Measurements from ENCODE around the gene GMPPB.
A peak's percentile ranks its signal among the peaks of the same experiment; 100 is the strongest.

The GMPPB gene

GRCh38 chr3:49727924-49728361 lies 4.2 kb upstream of the GMPPB start:
- DNase-seq, result no peak

DNA sequence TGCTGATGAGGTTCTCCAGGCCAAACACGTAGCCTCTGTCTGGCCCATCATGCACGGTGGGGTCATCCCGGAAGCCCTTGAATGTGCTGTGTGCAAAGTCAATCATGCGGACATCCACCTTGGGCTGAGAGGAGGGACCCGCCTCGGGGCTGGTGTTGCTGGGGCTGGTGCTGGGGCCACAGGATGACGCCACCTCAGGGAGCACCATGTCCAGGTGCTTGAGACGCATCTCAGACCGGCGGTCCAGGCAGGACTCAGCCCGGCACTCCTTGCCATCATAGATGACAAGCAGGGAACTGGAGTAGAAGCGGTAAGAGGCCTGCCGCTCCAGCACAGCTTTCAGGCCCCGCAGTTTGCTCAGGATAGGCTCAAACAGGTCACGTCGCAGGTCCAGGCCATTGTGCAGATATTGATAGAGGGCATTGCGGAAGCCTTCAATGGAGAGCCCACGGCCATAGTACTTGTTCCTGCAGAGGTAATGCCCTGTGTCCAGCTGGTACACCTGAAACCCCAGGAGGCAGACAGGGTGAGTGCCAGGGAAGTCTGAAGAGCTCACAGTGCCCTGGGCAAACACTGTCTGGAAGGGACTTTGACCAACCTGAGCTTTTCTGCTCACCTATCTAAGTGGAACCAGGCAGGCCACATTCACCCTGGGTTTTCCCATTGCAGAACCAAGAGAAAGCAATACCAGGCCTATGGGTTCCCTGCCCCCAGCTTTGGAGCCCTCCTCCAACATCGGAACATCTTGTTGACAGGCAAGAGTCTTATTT lies 3.6 kb upstream of the GMPPB start:
- DNase-seq, result no peak

- DNase-seq, result no peak
Measured at GRCh38 chr3:49725906-49726681, 2.3 kb upstream of the GMPPB start.

DNA sequence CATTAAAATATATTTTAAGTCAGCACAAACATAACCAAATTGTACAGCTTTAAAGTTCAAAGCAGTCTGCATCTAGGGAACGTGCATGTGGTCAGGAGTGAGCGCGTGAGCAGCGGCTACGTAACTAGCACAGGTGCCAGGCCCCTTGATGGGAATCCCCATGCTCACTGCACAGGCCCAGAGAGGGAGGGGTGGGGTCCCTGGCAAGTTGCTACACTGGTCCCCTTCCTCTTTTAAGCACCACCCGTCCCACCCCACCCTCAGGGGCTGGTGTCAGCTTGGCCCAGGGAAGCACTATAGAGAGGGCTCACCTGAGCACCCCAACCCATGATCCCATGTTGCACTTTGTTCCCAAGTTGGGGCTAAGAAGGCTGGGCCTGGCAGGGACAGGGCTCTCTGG lies 835 bp upstream of the GMPPB start:
- no peak for DNase-seq

DNA sequence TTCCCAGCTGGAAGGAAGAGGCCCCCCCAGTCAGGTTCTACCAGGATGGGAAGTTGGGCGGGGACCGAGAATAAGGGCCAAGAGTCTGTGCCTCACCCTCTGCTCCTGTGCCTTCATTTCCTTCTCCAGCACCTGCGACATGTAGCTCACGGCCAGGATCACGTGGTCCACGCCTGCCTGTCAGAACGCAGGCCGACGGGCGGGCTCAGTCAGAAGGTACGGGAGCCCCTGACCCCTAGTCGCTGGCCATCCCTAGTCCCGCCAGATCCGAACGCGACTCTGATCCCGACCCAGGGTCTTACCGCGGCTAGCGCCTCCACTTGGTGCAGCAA lies 489 bp downstream of the GMPPB start:
- peak in 1 of 2 experiments; percentile 25 for DNase-seq

DNA sequence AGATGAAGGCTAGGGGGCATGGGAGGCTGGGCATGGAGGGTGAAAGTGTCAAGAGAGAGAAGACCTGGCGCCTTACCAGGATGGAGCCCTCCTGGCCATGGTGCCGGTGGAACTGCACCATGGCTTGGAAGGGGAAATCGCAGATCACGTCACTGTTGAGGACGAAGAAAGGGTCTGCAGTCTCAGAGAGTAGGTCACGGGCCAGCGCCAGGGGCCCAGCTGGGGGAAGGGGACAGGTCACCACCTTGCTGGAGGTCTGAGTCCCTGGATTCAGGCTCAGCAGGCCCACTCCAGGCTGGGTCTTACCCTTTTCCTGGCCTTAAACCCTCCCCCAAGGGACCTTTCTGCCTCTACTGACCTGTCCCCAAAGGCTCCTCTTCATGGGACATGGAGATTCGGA lies 855 bp downstream of the GMPPB start:
- no peak for DNase-seq

GRCh38 chr3:49721896-49722781 lies 1.6 kb downstream of the GMPPB start:
- no peak for DNase-seq

DNA sequence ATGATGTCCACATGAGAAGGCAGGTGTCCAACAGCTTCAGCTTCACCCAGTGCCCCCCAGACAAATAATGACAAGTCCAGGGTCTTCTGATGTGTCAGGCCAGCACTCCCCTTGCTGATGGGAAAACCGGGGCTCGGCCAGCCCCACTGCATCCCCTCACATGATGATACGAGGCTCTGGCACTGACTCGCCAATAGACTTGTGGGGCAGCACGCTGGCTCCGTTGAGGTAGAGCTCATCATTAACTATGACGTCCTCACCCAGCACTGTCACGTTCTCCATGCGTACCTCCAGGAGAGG lies 2.2 kb downstream of the GMPPB start:
- no peak for DNase-seq

- no peak for DNase-seq
Measured at GRCh38 chr3:49720855-49721595, 2.7 kb downstream of the GMPPB start.

GRCh38 chr3:49719214-49719884 lies 4.4 kb downstream of the GMPPB start, which contains the start of gene AMIGO3:
AMIGO3 (minus strand) TSS chr3:49719684; CDS start chr3:49719465, 219 bp downstream.
- DNase-seq, result peak; percentile 93 to 96

- DNase-seq, result no peak
Measured at GRCh38 chr3:49718858-49719213, 4.9 kb downstream of the GMPPB start.

GRCh38 chr3:49717959-49718857 lies 5.5 kb downstream of the GMPPB start:
- no peak for DNase-seq

DNA sequence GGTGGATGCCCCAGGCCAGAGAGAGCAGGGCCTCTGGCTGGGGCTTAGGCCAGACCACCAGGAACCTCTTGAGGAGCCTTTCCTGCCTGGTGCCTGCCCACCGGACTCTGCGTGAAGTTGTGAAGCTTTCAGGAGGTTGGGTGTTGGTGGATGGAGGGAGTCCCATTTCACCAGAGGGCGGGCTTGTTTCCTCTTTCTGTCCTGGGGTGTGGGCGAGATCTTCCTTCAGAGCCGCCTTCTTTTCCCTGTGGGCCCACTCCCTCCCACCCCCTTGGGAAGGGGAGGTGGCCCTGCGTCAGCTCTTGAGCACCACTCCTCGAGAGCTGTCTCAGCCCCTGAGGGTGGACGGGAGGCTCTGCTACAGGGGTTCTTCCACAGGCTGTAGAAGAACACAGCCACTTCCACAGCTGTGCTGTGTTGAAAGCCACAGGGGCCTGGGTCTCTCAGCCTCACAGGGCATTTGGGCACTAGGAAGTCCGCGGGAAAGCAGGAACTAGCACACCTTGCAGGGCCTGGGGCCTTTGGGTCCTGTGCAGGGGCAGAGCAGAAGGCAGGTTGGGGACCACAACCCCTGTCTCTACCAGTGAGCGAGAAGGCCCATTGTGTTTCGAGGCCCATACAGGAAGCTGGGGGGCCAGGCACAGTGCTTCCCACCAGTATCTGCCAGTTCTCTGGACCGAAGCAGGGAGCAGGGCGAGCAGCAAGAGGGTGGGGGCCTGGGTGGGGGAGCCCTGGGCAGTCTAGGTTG lies 6.4 kb downstream of the GMPPB start:
- DNase-seq, result no peak

DNA sequence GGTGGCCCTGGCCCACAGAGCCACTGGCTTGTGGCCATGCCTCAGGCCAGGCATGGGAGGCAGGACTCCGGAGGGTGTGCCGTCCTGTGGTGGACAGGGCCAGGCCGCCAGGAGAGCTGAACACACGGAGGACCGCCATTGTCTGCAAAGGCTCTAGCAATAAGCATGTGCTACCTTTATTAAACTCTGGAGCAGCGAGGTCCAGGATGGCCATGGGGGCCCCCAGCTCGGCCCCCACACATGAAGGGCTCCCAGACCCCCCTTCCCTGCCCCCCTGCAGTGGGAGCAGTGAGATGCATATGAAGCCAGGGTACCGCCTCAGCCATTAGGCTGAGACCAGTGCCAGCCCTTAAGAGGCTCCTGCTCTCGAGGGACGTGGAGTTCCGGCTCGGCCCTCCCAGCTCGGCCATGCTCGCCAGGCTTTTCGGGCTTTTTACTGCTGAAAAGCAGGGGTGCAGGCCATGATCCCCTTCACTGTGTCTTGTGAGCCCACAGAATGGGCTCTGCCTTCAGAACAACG lies 7.0 kb downstream of the GMPPB start:
- DNase-seq, result no peak

GRCh38 chr3:49716169-49716568 lies 7.6 kb downstream of the GMPPB start:
- no peak for DNase-seq

DNA sequence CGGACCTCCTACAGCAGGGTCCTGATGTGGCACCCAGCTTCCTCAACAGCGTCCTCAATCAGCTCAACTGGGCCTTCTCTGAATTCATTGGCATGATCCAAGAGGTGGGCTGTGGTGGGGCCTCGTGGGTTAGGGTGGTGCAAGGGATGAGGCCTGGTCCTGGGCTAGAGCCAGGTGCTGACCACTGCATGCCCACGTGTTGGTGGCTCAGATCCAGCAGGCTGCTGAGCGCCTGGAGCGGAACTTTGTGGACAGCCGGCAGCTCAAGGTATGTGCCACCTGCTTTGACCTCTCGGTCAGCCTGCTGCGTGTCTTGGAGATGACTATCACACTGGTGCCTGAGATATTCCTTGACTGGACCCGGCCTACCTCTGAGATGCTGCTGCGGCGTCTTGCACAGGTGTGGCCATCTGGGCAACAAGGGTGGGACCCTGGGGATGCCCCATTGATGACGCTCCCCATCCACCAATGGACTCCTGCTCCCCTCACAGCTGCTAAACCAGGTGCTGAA lies 8.1 kb downstream of the GMPPB start:
- no peak for DNase-seq

GRCh38 chr3:49714728-49715550 lies 8.8 kb downstream of the GMPPB start:
- no peak for DNase-seq

DNA sequence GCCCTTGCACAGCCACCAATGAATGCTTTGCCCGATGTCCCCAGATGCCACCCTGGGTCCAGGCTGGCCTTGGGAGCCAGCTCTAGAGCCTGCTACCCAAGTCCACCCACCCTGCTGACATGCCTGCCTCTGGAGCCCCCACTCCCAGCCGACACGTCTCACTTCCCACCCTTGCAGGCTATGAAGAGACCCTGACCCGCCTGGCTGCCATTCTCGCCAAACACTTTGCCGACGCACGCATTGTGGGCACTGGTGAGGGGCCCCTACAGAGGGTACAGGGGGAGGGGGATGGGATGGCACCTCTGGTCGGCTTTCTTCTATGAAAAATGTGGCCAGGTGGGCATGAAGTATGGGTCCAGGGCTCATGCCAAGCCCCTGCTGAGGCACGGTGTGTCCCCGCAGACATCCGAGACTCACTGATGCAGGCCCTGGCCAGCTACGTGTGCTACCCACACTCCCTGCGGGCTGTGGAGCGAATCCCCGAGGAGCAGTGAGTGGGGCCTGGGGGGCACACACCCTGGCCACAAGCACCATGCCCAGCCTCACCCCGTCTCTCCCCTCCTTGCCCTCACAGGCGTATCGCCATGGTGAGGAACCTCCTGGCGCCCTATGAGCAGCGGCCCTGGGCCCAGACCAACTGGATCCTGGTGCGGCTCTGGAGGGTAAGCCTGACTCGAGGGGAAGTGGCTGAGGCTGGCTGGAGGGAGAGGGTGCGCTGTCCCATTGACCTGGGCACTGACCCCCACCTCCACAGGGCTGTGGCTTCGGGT lies 10.2 kb downstream of the GMPPB start:
- DNase-seq, result no peak
